Measurements from ENCODE around the gene TOLLIP.

GRCh38 chr11:1285316-1285744 is 24.1 kb downstream of the TOLLIP start:
- no peak for TF ChIP-seq KDM1A (IDR thresholded peaks at IDR 0.05; ENCODE audit: borderline replicate concordance, low read length)
- TF ChIP-seq, protein P1, sequence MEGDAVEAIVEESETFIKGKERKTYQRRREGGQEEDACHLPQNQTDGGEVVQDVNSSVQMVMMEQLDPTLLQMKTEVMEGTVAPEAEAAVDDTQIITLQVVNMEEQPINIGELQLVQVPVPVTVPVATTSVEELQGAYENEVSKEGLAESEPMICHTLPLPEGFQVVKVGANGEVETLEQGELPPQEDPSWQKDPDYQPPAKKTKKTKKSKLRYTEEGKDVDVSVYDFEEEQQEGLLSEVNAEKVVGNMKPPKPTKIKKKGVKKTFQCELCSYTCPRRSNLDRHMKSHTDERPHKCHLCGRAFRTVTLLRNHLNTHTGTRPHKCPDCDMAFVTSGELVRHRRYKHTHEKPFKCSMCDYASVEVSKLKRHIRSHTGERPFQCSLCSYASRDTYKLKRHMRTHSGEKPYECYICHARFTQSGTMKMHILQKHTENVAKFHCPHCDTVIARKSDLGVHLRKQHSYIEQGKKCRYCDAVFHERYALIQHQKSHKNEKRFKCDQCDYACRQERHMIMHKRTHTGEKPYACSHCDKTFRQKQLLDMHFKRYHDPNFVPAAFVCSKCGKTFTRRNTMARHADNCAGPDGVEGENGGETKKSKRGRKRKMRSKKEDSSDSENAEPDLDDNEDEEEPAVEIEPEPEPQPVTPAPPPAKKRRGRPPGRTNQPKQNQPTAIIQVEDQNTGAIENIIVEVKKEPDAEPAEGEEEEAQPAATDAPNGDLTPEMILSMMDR (IDR thresholded peaks at IDR 0.05; ENCODE audit: control extremely low read depth in 1 of 3, insufficient read depth in 1 of 3, low read depth in 1 of 3, low read length in 3 of 3): no peak
- TF ChIP-seq SP1 (IDR thresholded peaks at IDR 0.05; ENCODE audit: low read depth, low read length): no peak
- TF ChIP-seq ZNF274 (IDR thresholded peaks at IDR 0.05; ENCODE audit: borderline replicate concordance, extremely low read depth, low read length): no peak
- no peak for TF ChIP-seq JUND (IDR thresholded peaks at IDR 0.05; ENCODE audit: low read length)
